ENCODE results near the gene CFAP57.

The CFAP57 gene

DNA sequence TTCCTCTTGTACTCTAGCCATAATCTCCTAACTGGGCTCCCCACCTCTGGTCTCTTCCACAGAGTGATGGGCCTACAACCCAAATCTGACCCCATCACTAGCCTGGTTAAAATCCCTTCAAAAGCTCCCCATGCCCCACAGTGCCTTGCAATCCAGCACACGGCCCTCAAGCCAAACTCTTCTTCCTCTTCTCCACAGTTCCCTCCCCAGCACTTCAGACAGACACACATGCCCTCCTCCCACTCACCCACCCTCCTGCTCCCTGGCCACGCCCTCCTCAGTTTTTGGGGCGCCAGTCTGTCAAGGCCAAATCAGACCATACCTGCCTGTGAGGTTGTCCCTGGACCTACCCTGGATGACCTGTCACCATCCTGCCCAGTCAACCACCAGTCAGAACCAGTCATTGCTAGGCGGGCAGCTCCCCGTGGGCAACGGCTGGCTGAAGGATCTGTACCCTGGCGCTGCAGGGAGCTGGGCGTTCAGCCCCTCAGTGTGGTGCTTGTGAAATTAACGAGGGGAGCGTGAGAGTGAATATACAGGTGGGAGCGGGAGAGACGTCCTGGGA, 112.5 kb downstream of the CFAP57 start:
- TF ChIP-seq, protein P1, sequence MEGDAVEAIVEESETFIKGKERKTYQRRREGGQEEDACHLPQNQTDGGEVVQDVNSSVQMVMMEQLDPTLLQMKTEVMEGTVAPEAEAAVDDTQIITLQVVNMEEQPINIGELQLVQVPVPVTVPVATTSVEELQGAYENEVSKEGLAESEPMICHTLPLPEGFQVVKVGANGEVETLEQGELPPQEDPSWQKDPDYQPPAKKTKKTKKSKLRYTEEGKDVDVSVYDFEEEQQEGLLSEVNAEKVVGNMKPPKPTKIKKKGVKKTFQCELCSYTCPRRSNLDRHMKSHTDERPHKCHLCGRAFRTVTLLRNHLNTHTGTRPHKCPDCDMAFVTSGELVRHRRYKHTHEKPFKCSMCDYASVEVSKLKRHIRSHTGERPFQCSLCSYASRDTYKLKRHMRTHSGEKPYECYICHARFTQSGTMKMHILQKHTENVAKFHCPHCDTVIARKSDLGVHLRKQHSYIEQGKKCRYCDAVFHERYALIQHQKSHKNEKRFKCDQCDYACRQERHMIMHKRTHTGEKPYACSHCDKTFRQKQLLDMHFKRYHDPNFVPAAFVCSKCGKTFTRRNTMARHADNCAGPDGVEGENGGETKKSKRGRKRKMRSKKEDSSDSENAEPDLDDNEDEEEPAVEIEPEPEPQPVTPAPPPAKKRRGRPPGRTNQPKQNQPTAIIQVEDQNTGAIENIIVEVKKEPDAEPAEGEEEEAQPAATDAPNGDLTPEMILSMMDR (IDR thresholded peaks at IDR 0.05; ENCODE audit: low read depth, low read length), result no peak
- H3K4me3 ChIP-seq (ENCODE audit: low read depth, low read length), result no peak overlapping the region

DNA sequence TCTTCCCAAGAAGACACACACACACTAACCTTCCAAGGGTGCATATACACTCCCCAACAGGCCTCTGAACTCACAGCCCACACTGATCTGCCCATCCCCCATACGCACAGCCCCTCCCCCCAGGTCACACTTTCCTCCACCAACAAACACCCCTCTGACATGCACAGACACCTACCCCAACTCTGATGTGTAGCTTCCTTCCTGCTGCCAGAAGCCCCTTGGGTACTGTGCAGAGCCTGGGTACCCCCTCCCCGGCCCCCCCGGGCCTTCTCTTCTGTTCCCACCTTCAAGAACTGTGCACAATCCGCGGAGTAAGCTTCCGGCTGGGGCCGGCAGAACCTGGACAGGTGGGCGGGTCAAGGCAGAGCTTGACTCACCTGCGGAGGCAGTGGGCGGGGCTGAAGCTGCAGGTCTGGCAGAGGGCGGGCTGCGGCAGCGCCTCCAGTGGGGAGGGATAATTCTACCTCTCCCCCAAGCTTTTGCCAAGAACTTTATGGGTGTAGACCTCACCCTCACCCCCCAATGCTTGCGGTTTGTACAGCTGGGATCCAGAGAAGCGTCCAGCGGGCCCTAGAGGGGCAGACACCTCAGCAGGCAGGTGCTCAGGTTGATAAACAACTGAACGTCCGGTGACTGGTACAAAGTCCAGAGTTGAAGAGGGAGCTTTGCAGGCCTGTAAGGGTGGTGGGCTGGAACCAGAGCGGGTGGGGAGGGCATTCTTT, 113.3 kb downstream of the CFAP57 start, which contains the start of gene C1orf210:
C1orf210 (minus strand) TSS at position 313 of the 722 bp plus-strand sequence. CDS start 2,311 bp downstream, outside the sequence.
- TF ChIP-seq, protein P1 (IDR thresholded peaks at IDR 0.05; ENCODE audit: low read depth, low read length), result no peak
- no peak within 1 kb of the TSS for H3K4me3 ChIP-seq (ENCODE audit: low read depth, low read length)

DNA sequence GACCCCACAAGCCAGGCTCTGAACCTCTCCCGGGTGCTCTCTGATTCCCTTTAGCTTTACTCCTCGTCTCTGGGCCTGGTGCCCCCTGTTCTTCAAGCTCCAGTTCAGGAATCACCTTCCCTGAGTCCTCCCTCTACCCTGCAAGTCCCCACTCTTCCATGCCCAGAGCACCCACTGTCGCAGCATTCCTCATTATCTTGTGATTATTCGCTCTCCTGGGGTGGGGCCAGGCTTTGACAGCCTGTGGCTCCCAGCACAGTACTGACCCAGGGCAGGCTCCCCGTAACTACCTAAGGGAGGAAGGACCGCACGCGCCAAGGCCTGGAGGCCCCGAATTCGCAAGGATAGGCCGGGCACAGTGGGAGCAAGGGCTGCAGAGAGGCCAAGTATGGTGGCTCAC, 114.0 kb downstream of the CFAP57 start:
- H3K4me3 ChIP-seq (ENCODE audit: low read depth, low read length), result no peak overlapping the region
- TF ChIP-seq, protein P1 (IDR thresholded peaks at IDR 0.05; ENCODE audit: low read depth, low read length), result no peak

DNA sequence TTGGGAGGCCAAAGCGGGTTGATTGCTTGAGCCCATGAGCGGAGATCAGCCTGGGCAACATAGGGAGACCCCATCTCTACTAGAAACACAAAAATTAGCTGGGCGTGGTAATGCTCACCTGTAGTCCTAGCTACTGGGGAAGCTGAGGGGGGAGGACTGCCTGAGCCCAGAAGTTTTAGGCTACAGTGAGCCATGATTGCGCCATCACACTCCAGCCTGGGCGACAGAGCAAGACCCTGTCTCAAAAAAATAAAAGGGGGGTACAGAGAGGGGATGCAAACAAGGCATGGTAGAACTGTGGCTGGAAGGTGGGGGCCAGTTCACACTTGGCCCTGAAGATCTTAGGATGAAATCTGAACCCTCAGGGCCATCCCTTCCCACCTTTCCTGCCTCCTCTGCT, 114.4 kb downstream of the CFAP57 start:
- TF ChIP-seq, protein P1 (IDR thresholded peaks at IDR 0.05; ENCODE audit: low read depth, low read length), result no peak
- H3K4me3 ChIP-seq (ENCODE audit: low read depth, low read length), result no peak overlapping the region

DNA sequence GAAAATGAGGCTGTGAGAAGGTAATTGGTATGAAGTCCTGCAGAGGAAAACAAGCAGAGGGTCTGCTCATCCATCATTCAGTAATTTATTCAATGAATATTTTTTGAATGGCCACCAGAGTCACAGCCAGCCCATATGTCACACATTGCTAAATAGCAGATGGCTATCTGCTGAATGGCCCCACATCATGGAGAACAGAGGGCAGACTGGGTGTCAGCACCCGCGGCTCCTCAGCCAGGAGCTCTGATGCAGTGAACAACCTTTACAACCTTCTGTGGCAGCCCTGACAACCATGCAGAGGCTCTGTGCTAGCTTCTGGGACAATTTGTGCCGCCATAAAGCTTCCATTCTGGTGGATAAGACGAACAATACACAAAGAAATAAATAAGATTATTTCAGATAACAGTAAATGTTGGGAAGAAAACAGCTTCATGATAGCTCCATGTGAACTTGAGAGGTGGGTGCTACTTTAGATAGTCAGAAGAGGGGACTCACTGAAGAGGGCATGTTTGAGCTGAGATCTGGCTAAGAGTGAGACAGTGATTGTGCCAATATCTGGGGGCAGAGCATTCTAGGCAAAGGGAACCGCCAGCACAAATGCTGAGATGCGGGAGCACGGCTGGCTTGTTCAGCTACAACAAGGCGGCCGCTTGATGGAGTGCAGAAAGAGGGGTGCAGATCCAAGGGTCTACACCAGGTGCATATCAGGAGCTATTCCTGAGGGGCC, 116.1 kb downstream of the CFAP57 start:
- H3K4me3 ChIP-seq (ENCODE audit: low read depth, low read length), result no peak overlapping the region

DNA sequence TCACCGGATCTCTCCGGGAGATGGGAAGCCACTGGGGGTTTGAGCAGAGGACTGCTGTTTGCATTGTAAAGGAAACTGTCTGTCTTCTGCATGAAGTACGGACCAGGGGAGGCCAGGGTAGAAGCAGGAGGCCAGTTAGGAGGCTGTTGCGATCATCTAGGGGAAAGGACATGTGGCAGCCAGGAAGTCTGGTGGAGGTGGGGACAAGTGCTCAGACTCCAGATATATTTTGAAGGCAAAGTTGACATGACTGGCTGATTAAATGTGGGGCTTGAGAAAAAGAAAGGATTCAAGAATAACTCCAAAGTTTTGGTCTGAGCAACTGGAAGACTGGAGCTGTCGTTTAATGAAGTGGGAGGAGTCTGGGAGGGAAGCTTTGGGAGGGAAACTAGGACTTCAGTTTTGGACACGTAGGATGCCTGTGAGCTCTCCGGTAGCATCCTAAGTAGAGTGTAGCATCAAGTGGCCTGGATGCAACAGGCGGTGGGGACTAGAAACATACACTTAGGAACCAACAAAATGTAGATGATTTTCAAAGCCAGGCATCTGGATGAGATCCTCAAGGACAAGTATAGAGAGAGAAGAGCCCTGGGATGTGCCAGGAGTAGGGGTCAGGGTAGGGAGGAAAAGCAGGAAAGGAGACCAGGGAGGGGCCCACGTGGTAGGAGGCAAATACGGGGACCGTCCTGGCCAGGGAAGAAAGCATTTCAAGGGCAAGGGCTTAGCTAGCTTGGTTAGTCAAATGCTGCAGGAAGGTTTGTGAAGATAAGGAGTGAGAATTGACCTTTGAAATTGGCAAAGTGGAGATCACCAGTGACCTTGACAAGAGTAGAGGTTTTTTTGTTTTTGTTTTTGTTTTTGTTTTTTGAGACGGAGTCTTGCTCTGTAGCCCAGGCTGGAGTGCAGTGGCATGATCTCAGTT, 116.9 kb downstream of the CFAP57 start:
- H3K4me3 ChIP-seq (ENCODE audit: low read depth, low read length), result no peak overlapping the region
- TF ChIP-seq, protein P1 (IDR thresholded peaks at IDR 0.05; ENCODE audit: low read depth, low read length), result no peak

More for the DNA sequence above, 116.1 kb downstream of the CFAP57 start:
- TF ChIP-seq, protein P1 (IDR thresholded peaks at IDR 0.05; ENCODE audit: low read depth, low read length), result no peak
